GM19452 (cell line): Measurements from ENCODE around the gene GGA2.
A peak's percentile ranks its signal among the peaks of the same experiment; 100 is the strongest.
"Not testable (repeated sequence)": the region's sequence is repeated elsewhere in the genome, so short reads cannot be mapped to it uniquely, and the experiment has no call there.

ENCODE experiments used
- ATAC-seq: cut with Tn5 transposase; IDR thresholded peaks from one replicate; pipeline ENCODE4 v1.9.1; 2021; ENCODE audit not compliant: unreplicated experiment

The GGA2 gene

DNA sequence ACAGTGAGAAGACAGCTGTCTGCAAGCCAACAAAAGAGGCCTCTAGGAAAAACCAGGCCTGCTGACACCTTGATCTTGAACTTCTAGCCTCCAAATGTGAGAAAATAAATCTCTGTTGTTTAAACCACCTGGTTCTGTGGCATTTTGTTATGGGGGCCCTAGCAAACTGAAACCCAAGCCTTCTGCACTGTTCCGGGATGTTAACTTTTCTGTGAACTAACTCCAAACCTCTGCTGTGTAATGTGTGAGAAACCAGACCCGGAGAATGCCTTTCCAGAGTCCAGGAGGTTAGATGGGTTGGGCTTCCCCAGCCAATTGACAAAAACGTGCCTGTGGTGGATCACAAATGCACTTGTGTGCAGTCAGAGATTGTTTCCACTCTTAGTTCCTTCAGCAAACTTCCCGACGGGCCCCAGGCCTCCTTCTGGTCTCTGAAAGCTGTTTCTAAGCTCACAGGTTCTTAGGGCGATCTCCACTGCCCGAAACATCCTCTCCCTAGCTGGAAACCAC, 13.6 kb upstream of the GGA2 start:
- no peak for ATAC-seq

DNA sequence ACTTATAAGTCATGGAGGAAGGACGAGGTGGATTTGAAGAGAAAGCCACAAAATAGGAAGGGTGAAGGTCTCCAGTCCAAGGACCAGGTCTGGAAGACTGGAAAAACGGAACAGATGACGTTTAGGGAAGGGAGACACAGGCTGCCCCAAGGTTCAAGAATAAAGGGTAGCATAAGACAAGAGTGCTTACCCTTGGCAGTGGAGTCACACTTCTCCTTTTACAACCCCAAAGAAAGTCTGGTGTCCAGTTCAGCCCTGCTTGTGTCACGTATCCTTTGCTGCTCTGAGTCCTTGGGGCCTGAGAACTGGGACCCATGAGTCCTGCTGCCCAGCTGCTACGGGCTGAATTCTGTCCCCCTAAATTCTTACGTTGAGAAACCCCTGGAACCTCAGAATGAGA, 13.0 kb upstream of the GGA2 start:
- no peak for ATAC-seq

DNA sequence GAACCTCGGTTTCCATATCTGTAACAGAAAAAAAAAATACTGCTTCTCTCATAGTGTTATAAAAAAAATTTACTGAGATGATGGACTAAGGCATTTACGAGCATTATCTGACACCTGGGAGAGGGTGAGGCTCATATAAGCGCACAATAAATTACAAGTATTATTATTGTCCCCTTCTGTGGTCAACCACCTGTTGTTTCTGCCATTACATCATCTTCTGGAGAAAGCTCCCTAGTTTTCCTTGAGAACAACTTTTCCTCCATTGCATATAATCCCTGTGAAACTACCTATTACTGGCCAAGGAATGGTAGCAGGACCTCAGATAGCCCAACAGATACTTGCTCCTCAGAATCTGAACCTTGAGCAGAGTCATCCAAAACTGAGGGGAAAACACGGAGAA, 11.7 kb upstream of the GGA2 start:
- no peak for ATAC-seq

DNA sequence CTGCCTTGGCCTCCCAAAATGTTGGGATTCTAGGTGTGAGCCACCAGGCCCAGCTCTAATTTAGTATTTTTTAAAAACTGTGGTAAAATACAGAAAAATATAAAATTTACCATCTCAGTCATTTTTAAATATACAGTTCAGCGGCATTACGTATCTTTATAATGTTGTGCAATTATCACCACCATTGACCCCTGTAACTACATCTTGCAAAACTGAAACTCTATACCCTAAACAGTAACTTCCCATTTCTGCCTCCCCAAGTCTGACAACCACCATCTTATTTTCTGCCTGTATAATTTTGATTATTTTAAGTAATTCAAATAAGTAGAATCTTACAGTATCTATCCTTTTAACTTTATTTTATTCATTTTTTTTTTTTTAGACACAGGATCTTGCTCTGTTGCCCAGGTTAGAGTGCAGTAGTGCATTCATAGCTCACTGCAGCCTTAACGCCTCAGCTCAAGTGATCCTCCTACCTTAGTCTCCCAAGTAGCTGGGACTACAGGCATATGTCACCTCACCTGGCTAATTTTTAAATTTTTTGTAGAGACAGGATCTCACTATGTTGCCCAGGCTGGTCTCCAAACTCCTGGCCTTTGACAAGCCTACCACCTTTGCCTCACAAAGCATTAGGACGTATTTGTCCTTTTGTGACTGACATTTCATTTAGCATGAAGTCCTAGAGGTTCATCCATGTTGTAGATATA, 10.9 kb upstream of the GGA2 start:
- no peak for ATAC-seq

DNA sequence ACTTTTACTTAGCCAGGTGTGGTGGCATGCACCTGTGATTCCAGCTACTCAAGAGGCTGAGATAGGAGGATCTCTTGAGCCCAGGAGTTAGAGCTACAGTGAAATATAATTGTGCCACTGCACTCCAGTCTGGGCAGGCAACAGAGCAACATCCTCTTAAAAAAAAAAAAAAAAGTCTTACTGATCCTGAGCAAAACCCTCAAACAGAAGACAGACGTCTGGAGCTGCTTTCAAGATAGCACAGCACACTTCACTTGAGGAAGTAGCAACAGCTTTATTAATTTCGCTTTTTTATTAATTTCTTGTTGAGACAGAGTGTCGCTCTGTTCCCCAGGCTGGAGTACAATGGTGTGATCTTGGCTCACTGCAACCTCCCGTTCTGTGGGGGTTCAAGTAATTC, 10.2 kb upstream of the GGA2 start:
- no peak for ATAC-seq

DNA sequence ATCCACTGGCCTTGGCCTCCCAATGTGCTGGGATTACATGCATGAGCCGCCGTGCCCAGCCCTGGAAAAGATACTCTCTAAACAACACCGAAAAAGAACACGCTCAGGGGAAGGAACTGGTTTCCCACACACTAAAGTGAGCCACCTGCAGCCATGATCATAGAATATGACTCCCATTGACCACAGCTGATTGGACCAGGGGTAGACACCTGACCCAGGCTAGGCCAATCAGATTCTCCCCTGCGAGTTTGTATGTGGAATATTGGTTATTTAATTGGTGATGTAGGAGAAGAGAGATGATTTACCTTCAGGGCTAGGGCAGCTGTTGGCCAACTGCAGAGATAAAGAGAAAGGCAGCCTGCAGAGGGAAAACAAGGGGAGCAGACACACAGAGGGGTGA, 9.0 kb upstream of the GGA2 start:
- ATAC-seq, result no peak

DNA sequence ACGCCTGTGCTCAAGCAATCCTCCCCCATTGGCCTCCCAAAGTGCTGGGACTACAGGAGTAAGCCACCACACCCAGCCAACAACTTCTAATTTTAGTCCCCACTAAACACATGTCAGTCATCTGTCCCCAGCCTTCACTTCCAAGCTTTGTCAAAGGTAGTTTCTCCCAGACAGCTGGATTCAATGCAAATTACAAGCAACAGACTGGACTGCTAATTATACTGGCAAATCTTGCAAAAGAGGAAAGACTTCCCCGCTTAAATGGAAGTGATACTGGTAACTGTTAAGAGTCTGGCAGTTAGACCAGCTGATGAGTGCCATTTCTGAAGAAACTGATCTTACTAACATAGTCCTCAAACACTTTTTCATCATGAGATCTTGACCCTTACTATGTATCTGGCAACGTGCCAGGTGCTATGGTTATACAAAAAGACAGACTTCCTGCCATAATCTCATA, 8.2 kb upstream of the GGA2 start:
- no peak for ATAC-seq

DNA sequence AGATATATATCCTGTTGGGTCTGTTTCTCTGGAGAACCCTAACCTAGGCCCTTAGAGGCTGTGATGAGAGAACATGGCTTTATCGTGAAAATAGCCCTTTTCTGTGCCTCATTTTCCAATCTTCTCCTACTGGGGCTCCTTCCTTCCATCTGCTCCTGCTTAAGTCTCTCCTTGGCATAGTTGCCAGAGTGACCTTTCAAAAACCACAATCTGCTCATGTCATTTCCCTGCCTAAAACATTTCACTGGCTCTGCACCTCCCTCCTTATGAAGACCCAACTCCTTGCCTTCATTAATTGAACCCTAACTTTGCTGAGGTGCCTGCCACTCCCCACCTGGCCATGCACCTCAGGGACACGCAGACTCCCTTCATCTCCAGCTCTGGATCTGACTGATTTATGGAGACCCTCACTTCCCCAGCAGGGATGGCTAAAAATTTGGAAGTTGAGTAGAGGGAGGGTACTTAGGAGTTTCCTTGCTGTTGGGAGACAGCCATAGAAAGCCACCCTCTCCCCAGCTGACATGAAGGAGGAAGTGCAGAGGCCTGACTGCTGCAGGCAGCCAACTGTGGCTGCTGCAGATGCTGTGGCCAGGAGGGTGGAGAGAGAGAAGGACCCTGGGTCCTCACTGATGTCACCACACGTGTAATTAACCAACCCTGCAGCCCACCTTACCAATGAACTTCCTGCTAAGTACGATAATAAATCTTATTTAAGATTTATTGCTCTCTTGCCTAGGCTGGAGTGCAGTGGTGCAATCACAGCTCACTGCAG, 6.3 kb upstream of the GGA2 start:
- ATAC-seq, result no peak

DNA sequence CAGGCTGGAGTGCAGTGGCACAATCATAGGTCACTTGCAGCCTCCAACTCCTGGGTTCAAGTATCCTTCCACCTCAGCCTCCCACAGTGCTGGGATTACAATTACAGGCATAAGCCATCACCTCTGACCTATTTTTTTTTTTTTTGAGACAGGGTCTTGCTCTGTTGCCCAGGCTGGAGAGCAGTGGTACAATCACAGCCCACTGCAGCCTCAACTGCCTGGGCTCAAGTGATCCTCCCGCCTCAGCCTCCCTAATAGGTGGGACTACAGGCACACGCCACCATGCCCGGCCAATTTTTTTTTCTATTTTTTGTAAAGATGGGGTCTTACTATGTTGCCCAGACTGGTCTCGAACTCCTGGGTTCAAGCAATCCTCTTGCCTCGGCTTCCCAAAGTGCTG, 5.6 kb upstream of the GGA2 start:
- no peak for ATAC-seq

DNA sequence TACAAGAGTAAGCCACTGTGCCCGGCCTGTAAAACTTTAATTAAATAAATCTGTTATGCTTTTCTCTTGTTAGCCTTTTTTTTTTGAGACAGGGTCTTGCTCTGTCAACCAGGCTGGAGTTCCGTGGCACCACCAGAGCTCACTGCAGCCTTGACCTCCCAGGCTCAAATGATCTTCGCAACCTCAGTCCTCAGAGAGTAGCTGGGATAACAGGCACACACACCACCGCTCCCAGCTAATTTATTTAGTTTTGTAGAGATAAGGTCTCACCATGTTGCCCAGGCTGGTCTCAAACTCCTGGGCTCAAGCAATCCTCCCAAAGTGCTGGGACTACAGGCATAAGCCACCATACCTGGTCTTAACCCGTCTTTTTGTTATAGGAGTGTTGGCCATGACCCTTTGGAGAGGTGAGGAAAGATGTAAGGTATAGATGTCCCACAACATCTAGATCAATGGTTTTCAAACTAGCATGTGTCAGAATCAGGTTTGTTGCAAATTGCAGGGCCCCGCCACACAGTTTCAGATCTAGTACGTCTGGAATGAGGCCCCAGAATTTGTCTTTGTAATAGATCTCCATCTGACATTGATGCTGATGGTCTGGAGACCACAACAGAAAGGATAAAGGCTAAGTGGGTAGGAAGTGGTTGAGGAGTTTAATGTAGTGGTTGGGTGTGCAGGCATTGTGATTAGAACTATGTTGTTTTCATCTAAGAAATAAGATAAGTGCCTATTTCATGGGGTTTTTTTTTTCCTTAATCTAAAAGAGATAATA, 4.3 kb upstream of the GGA2 start:
- ATAC-seq, result no peak

DNA sequence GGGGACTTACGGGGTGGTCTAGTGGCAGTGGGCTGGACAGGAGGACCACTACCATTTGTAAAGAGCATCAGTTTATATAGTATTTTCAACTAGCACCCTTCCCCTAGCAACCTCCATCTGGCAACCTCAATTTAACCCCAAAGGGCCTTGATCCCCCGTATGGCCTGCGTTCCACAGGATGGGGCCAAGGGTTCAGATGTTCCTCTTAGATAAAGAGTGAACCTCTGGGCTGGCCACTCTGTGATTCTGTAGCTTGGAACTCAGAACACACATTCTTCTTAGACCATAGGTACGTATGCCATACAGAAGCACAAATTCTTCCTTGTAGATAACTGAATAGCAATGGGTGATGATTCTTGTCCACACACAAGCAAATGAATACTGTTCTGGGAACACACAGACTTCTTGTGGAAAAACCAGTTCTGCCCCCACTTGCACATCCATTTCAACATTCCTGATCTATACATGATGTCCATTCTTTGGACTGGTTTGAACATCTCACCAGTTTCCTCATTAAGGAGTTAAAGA, 1.9 kb upstream of the GGA2 start:
- ATAC-seq, result no peak

DNA sequence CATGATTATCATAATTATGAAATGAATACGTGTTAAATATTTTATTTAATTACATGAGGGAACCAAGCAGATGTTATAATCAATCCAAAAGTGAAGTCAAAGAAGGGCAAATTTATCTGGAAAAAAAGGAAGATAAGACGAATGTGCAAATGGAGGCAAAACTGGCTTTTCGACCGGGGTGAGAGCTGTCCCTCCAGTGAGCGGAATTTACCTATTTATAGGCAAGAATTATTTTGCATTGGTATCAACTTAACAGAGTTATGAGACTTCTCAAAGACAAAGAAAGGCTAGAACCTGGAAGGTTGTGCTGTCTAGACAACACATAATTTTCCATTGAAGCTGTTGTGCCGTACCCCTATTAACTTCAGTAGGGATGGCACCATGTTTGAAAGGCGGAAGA, 1.4 kb upstream of the GGA2 start:
- ATAC-seq, result no peak

DNA sequence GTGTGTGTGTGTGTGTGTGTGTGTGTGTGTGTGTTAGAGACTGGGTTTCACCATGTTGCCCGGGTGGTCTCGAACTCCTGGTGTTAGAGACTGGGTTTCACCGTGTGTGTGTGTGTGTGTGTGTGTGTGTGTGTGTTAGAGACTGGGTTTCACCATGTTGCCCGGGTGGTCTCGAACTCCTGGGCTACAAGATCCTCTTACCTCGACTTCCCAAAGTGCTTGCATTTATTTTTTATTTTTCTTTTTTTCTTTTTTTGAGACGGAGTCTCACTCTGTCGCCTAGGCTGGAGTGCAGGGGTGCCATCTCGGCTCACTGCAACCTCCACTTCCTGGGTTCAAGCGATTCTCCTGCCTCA, 599 bp upstream of the GGA2 start:
- ATAC-seq, result not testable (repeated sequence)

DNA sequence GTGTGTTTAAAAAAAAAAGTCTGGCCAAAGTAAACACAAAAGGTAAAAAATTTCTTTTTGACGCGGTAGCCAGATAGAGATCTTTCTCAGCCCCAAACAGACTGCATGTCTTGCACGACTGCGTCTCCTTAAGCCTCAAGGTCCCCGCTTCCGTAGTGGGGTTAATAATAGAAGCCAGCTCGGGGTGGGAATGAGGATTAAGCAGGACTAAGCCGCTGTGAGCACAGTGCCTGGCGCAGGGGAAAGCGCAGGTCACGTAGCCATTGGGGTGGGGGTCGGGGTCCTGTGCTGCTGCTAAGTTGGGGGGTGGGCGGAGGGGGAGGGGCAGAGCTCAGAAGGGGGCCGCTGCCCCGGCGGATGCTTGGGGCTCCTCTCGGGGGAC, 521 bp downstream of the GGA2 start:
- no peak for ATAC-seq

DNA sequence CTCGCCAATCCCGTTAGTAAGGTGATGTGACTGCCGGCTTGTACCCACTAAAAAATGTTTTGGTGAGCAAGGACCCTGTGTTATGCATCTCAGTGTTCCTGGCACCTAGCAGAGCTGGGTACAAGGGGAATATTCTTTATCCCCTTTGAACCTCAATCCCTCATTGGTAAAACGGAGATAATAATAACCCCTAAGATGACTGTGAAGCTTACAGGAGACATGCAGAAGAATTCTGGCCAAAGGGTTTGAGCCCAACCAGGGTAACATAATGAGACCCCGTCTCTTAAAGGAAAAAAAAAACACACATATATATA, 896 bp downstream of the GGA2 start:
- no peak for ATAC-seq

DNA sequence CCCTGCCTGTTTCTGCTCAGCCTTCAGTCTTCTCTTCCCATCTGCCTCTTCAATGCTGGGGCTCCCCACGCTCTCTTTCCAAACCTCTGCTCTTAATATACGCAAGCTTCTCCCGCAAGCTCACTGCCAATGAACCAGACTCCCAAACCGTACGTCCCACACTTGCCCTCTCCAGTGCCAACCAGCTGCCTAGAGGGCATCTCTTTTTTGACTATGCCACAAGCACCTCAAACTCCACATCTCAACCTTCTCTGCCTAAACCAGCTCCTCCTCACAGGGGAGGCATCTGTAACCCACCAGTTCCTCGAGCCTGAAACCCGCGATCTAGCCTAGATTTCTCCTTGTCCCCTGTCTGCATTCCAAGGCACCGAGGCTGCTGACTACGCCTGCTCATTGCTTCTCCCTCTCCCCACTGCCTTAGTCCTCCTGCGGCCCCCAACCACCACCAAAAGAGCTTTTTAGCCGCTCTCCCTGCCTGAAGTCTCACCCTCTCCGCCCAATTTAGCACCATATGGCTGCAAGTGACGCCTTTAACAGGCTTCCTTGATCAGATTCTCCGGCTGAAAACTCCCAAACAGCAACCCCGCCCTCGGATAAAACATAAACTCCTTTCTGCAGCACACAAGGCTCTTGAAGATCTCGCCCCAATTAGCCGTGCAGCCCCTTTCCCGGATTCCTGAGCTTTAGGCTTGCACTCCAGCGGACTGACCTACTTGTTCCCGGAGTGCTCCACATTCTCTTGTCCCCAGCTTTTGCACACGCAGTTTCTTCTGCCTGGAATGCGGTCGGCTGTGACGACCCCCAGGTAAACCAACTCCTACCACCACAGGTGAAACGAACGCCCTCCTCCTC, 1.5 kb downstream of the GGA2 start:
- ATAC-seq, result no peak

DNA sequence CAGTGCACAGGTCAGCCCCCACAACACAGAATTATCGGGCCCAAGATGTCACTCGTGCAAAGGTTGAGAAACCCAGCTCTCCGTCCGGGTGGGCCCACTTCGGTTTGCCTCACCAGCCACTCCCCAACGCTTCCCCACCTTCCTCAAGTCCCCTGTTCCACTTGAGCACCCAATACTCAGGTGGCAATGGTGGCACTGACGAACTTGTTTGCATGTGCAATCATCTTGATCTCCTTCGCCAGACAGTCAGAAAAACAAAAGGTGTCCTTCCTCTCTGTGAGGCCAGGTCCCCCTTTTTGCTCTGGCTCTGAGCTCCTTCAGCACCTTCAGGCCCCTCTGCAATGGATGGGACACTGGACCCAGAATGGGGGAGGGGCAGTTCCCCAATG, 3.7 kb downstream of the GGA2 start:
- no peak for ATAC-seq

DNA sequence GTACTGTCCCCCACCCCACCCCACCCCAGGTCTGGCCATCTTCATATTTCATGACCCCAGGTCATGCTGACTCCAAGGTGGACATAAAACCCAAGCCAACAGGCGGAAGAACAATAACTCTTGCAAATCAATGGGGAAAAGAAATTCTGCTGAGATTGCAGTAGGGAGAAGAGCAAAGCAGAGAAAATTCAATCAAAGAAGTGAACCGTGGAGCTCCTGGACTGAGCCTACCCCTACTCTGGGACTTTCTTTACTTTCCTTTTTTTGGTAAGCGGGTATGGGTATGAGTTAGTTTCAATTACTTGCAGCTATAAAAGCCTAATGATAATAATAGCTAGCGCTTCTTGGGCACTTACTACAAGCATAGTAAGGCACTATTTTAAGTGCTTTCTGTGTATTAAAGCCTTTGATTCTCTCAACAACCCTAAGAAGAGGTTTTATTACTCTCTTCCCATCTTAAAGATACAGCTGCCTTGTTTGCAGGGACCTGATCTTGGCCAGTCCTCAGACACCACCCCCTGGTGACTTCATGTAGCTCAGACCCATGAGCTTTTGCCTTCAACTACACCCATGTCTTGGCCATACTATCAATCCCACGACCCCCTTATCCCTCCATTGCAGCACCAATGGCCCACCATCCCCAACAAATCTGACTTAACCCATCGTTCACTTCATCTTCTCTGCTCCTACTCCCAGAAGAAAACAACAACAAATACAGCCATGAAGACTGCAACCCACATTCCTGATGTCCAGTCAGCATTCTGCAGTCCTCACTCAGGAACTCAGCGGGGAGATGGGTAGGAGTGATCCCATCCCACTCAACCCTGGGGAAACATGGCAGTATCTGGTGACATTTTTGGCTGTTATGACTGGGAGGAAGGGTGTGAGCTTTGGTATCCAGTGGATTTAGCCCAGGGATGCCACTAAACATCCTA, 4.4 kb downstream of the GGA2 start:
- ATAC-seq, result no peak

DNA sequence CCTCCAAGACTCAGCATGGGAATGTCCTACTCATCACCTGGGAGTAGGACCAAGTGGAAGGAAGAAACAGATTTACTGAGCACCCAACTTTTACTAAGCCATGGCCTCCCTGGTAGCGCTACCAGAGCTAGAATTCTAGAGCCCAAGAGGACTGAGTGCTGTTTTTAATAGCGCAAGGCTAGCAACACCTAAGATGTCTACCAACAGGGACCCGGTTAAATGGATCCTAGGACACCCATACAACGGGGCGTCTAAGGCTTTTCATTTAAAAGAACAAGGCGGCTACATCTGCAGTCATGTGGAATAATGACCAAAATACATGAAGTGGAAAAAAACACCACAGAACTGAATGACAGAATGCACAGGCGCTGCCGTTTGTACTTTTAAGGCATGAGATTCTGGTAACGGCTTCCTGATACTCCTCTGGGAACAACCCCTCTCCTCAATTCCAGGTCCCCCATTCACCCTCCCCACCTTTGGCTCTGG, 5.1 kb downstream of the GGA2 start:
- ATAC-seq, result peak; percentile 4
